ENCODE data around the gene FAM3D.
A peak's percentile ranks its signal among the peaks of the same experiment; 100 is the strongest.

Gene FAM3D

GRCh38 chr3:58588030-58588614 lies 78.5 kb downstream of the FAM3D start:
- no peak for DNase-seq

- DNase-seq: no peak
Observed at GRCh38 chr3:58586776-58587192, 79.8 kb downstream of the FAM3D start.

- DNase-seq: no peak
Observed at GRCh38 chr3:58585994-58586393, 80.6 kb downstream of the FAM3D start.

- DNase-seq: peak; percentile 77
Observed at GRCh38 chr3:58585005-58585786, 81.4 kb downstream of the FAM3D start.

- no peak for DNase-seq
Observed at GRCh38 chr3:58584690-58585004, 81.9 kb downstream of the FAM3D start.

Data from activated CD4-positive, alpha-beta T cell treated with anti-CD3 and anti-CD28 coated beads for 48 hours (primary cell).